AG04449 (cell line): ENCODE results near the gene LRRC45.

Experiments
- CTCF ChIA-PET: fragments of 350-600 bp; formaldehyde crosslinking; extraction: SDS; loops from one replicate; lab custom pipeline; 2021; ENCODE audit warnings: antibody characterized with exemption; lab: Yijun Ruan, JAX
- POLR2A ChIA-PET: fragments of 400-600, 350-600 bp; formaldehyde crosslinking; extraction: SDS; loops from one replicate; lab custom pipeline; 2020; ENCODE audit warnings: antibody characterized with exemption, inconsistent platforms; lab: Yijun Ruan, JAX
- DNase-seq: peaks from one replicate; pipeline ENCODE4 v3.0.0-alpha.2; 2010; ENCODE audit warnings: low read depth, low spot score
- H3K4me3 ChIP-seq: 2 replicates; pipeline ENCODE4 v1.5.1; 2011; ENCODE audit warnings: low read depth, mild to moderate bottlenecking, control low read depth, low read length
- TF ChIP-seq, protein P1 (sequence below): IDR thresholded peaks from one replicate; pipeline ENCODE4 v1.5.1; 2011; ENCODE audit warnings: mild to moderate bottlenecking, moderate library complexity, low read length, control low read depth, inconsistent platforms; ENCODE audit not compliant: insufficient read depth; ENCODE audit errors: missing control alignments

Gene LRRC45

GRCh38 chr17:82050152-82050760 lies 27.2 kb downstream of the LRRC45 start:
- CTCF ChIA-PET, result interaction anchor here (1.0 to 7.1 kb wide), 4 partner anchors 11 to 91 kb away, joined by 3 to 47 read pairs (median 8); partner anchors contain the start of gene DCXR
- DNase-seq, result no peak
- POLR2A ChIA-PET, result interaction anchor here (1.2 to 1.8 kb wide), 5 partner anchors 9 to 48 kb away, joined by 3 to 5 read pairs (median 3); partner anchors contain the start of gene DCXR
- peak overlapping the region; percentile 82 for H3K4me3 ChIP-seq
- TF ChIP-seq, protein P1, sequence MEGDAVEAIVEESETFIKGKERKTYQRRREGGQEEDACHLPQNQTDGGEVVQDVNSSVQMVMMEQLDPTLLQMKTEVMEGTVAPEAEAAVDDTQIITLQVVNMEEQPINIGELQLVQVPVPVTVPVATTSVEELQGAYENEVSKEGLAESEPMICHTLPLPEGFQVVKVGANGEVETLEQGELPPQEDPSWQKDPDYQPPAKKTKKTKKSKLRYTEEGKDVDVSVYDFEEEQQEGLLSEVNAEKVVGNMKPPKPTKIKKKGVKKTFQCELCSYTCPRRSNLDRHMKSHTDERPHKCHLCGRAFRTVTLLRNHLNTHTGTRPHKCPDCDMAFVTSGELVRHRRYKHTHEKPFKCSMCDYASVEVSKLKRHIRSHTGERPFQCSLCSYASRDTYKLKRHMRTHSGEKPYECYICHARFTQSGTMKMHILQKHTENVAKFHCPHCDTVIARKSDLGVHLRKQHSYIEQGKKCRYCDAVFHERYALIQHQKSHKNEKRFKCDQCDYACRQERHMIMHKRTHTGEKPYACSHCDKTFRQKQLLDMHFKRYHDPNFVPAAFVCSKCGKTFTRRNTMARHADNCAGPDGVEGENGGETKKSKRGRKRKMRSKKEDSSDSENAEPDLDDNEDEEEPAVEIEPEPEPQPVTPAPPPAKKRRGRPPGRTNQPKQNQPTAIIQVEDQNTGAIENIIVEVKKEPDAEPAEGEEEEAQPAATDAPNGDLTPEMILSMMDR, result no peak

GRCh38 chr17:82050761-82051641 lies 27.9 kb downstream of the LRRC45 start:
- CTCF ChIA-PET, result interaction anchor here (1.2 to 7.1 kb wide), 3 partner anchors 11 to 92 kb away, joined by 3 to 47 read pairs (median 14); partner anchors contain the start of gene DCXR
- DNase-seq, result no peak
- peak overlapping the region; percentile 82 for H3K4me3 ChIP-seq
- TF ChIP-seq, protein P1, result no peak
- POLR2A ChIA-PET, result interaction anchor here (1.2 to 1.8 kb wide), 4 partner anchors 13 to 48 kb away, joined by 3 to 5 read pairs (median 3); partner anchors contain the start of gene DCXR

- no peak for DNase-seq
- H3K4me3 ChIP-seq, result peak within 1 kb of the TSS; percentile 82
- CTCF ChIA-PET, result interaction anchor here (1.0 to 7.1 kb wide), 4 partner anchors 12 to 93 kb away, joined by 5 to 47 read pairs (median 6); partner anchors contain the start of gene DCXR
- POLR2A ChIA-PET, result interaction anchor here (1.2 to 1.8 kb wide), 2 partner anchors 14 to 35 kb away, joined by 3 to 5 read pairs; partner anchors contain the start of gene DCXR
- TF ChIP-seq, protein P1, result no peak
These were observed 28.9 kb downstream of the LRRC45 start, which contains the start of the genes GPS1 and RFNG for GRCh38 chr17:82051776-82052637. GPS1 (plus strand) TSS chr17:82051898; CDS start chr17:82051932, 34 bp downstream. RFNG (minus strand) TSS chr17:82051811; CDS start chr17:82051766, 45 bp downstream.

- ChIA-PET POLR2A (interaction anchor here (1.2 to 1.6 kb wide), 2 partner anchors 11 to 15 kb away, joined by 4 read pairs; partner anchors contain the start of gene DCXR), CTCF (interaction anchor here (1.0 to 7.1 kb wide), 4 partner anchors 13 to 93 kb away, joined by 5 to 47 read pairs (median 6); partner anchors contain the start of gene DCXR)
- TF ChIP-seq, protein P1, result no peak
- DNase-seq, result no peak
- peak overlapping the region; percentile 82 for H3K4me3 ChIP-seq
These were observed 29.5 kb downstream of the LRRC45 start for GRCh38 chr17:82052638-82053059.

DNA sequence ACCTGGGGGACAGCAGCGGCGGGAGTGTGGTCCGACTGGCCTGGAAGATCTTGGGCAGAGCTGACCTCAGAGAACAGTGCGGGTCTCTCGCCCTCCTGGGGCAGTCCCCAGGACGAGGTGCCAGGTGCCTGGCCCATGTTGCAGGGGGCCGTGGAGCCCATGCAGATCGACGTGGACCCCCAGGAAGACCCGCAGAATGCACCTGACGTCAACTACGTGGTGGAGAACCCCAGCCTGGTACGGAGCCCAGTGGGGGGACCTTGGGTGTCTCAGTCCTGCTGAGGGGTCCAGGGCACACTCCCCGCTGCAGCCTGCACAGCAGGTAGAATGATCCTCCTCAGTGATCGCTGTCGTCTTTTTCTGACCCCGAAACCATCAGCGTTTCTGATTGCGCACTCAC lies 30.0 kb downstream of the LRRC45 start:
- peak overlapping the region; percentile 82 for H3K4me3 ChIP-seq
- TF ChIP-seq, protein P1, result no peak
- ChIA-PET CTCF (interaction anchor here (2.0 to 7.1 kb wide), 2 partner anchors 14 to 94 kb away, joined by 6 to 47 read pairs; partner anchors contain the start of gene DCXR), POLR2A (interaction anchor here (0.6 to 1.6 kb wide), 3 partner anchors 11 to 72 kb away, joined by 3 to 4 read pairs (median 4); partner anchors contain the start of gene DCXR)
- no peak for DNase-seq
